A549 (cell line): ENCODE data around the gene PRSS12. TPM values are rescaled to one million over a fixed set of nuclear protein-coding genes. Genes with fewer than 3 reads are reported as not detected.

Experiments used
- ATAC-seq, 2 experiments: fragments of 200-7000 bp in 1 of 2; fragments of >200 bp in 1 of 2; cut with Nextera tagmentation in 1 of 2; cut with Tn5 transposase in 1 of 2; 3 replicates each; pipeline versions ENCODE4 v1.8.0 to v1.9.1; 2018 to 2020; ENCODE audit warnings: mild to moderate bottlenecking in 1 of 2, moderate library complexity in 1 of 2
- CTCF ChIA-PET: fragments of 300-600 bp; sonication (Branson Sonifier 250); formaldehyde crosslinking; extraction: SDS; loops from one replicate; lab custom pipeline; 2021; ENCODE audit warnings: antibody characterized with exemption, inconsistent platforms; lab: Yijun Ruan, JAX
- POLR2A ChIA-PET: fragments of 350-600 bp; formaldehyde crosslinking; extraction: SDS; loops from one replicate; lab custom pipeline; 2021; ENCODE audit warnings: antibody characterized with exemption, inconsistent platforms; lab: Yijun Ruan, JAX
- DNase-seq, 2 experiments: peaks; one replicate each; pipeline versions ENCODE4 v3.0.0 to v3.0.0-alpha.2; 2011 to 2016; ENCODE audit warnings: low read depth in 1 of 2, low spot score in 1 of 2
- FAIRE-seq: peaks from 2 replicates; lab custom pipeline; 2011; peaks lifted over from hg19 to GRCh38; lab: Jason Lieb, UNC
- H3K27ac ChIP-seq, 2 experiments: fragments of >200 bp; sonication (Bioruptor Twin); formaldehyde crosslinking; 3 replicates each; pipeline ENCODE4 v1.5.1; 2016 to 2017
- H3K4me1 ChIP-seq: fragments of >200 bp; sonication (Bioruptor Twin); formaldehyde crosslinking; 3 replicates; pipeline ENCODE4 v1.6.1; 2016
- H3K4me2 ChIP-seq: fragments of >200 bp; sonication (Bioruptor Twin); formaldehyde crosslinking; 3 replicates; pipeline ENCODE4 v1.6.1; 2016
- H3K4me3 ChIP-seq: fragments of >200 bp; sonication (Bioruptor Twin); formaldehyde crosslinking; 3 replicates; pipeline ENCODE4 v1.5.1; 2016
- H3K9me3 ChIP-seq: fragments of >200 bp; sonication (Bioruptor Twin); formaldehyde crosslinking; 3 replicates; pipeline ENCODE4 v1.6.1; 2016
- BHLHE40 ChIP-seq: IDR thresholded peaks from 2 replicates; pipeline ENCODE4 v1.6.1; 2012; ENCODE audit warnings: low read depth, low read length, inconsistent platforms
- CBX2 ChIP-seq: fragments of 200-600 bp; sonication (generic); IDR thresholded peaks from 2 replicates; pipeline ENCODE4 v1.6.1; 2016; ENCODE audit warnings: low read depth, mild to moderate bottlenecking, borderline replicate concordance
- CBX8 ChIP-seq: fragments of 200-600 bp; sonication (generic); IDR thresholded peaks from 2 replicates; pipeline ENCODE4 v1.6.1; 2016
- CHD2 ChIP-seq: fragments of 150-350 bp; IDR thresholded peaks from 2 replicates; pipeline ENCODE4 v1.6.1; 2014; ENCODE audit warnings: low read length; ENCODE audit not compliant: partially characterized antibody
- CHD4 ChIP-seq: fragments of 200-600 bp; sonication (generic); IDR thresholded peaks from 2 replicates; pipeline ENCODE4 v1.6.1; 2016; ENCODE audit warnings: antibody characterized with exemption, mild to moderate bottlenecking, borderline replicate concordance
- ESRRA ChIP-seq: fragments of 150-350 bp; IDR thresholded peaks from 2 replicates; pipeline ENCODE4 v1.6.1; 2014; ENCODE audit warnings: mild to moderate bottlenecking, low read length, borderline replicate concordance
- FOSB ChIP-seq: fragments of 250-450 bp; sonication (Bioruptor Pico); IDR thresholded peaks from 2 replicates; pipeline ENCODE4 v1.5.0; 2020; ENCODE audit warnings: mild to moderate bottlenecking, moderate library complexity
- GATA3 ChIP-seq: IDR thresholded peaks from 2 replicates; pipeline ENCODE4 v1.6.1; 2012; ENCODE audit warnings: borderline replicate concordance
- HDAC2 ChIP-seq: fragments of 200-600 bp; sonication (generic); IDR thresholded peaks from 2 replicates; pipeline ENCODE4 v1.6.1; 2016
- HEYL ChIP-seq: fragments of 250-450 bp; sonication (Bioruptor Pico); IDR thresholded peaks from 2 replicates; pipeline ENCODE4 v1.8.0; 2021; ENCODE audit warnings: mild to moderate bottlenecking, moderate library complexity
- KDM1A ChIP-seq: fragments of 200-600 bp; sonication (generic); IDR thresholded peaks from 2 replicates; pipeline ENCODE4 v1.6.1; 2016; ENCODE audit warnings: low read depth, mild to moderate bottlenecking
- KDM5A ChIP-seq: fragments of 200-600 bp; sonication (generic); IDR thresholded peaks from 2 replicates; pipeline ENCODE4 v1.6.1; 2016; ENCODE audit warnings: antibody characterized with exemption, mild to moderate bottlenecking
- MAZ ChIP-seq: fragments of 150-350 bp; IDR thresholded peaks from 2 replicates; pipeline ENCODE4 v1.6.1; 2014; ENCODE audit warnings: antibody characterized with exemption, low read depth, low read length, borderline replicate concordance
- NFE2L2 ChIP-seq: fragments of 150-350 bp; conservative IDR thresholded peaks from 2 replicates; pipeline ENCODE4 v1.6.1; 2014; ENCODE audit warnings: low read length
- POLR2A ChIP-seq: IDR thresholded peaks from 2 replicates; pipeline ENCODE4 v1.6.1; 2012; ENCODE audit warnings: mild to moderate bottlenecking, low read length
- RFX5 ChIP-seq: fragments of 450-650 bp; IDR thresholded peaks from 2 replicates; pipeline ENCODE4 v1.7.1; 2014; ENCODE audit warnings: antibody characterized with exemption, mild to moderate bottlenecking, moderate library complexity
- SREBF2 ChIP-seq: fragments of 450-650 bp; IDR thresholded peaks from 2 replicates; pipeline ENCODE4 v1.6.1; 2014; ENCODE audit warnings: mild to moderate bottlenecking, moderate library complexity
- ZFP36 ChIP-seq: fragments of 450-650 bp; IDR thresholded peaks from 2 replicates; pipeline ENCODE4 v1.6.1; 2014; ENCODE audit warnings: borderline replicate concordance; ENCODE audit not compliant: partially characterized antibody
- ZNF302 ChIP-seq: fragments of 250-450 bp; sonication (Bioruptor Pico); IDR thresholded peaks from 2 replicates; pipeline ENCODE4 v1.9.0; 2021; ENCODE audit warnings: inconsistent platforms, mild to moderate bottlenecking, moderate library complexity
- WGBS: methylation state at CpG from one replicate; pipeline ENCODE4 v1.1.6; 2017; ENCODE audit errors: missing lambda C conversion rate; 5-methylcytosine and 5-hydroxymethylcytosine counted together
- polyA plus RNA-seq, 4 experiments: library from polyadenylated mRNA; depleted of rRNA in 3 of 4; stranded (reverse); fragments of >200 nt; fragmentation: RNase III in 1 of 4; extraction: RNeasy Plus Mini Kit Qiagen cat#74134 plus additional on column Dnase treatment in 1 of 4; gene quantifications; 2 replicates in 3 of 4; 3 replicates in 1 of 4; pipeline ENCODE4 v1.2.3, GENCODE V29; 2011 to 2017
- TF ChIP-seq, protein P1 (sequence below): fragments of >200 bp; sonication (Bioruptor Twin); formaldehyde crosslinking; IDR thresholded peaks from 3 replicates; pipeline ENCODE4 v1.6.1; 2016
- TF ChIP-seq, protein P2 (sequence below): IDR thresholded peaks from 2 replicates; pipeline ENCODE4 v1.6.1; 2012
- TF ChIP-seq, protein P3 (sequence below): fragments of 200-600 bp; sonication (generic); IDR thresholded peaks from 2 replicates; pipeline ENCODE4 v1.6.1; 2016; ENCODE audit warnings: antibody characterized with exemption, mild to moderate bottlenecking, moderate library complexity
- TF ChIP-seq, protein P4 (sequence below): fragments of >200 bp; sonication (Bioruptor Twin); formaldehyde crosslinking; IDR thresholded peaks from 3 replicates; pipeline ENCODE4 v1.5.1; 2016
- TF ChIP-seq, protein P5 (sequence below): fragments of 150-350 bp; IDR thresholded peaks from 2 replicates; pipeline ENCODE4 v1.6.1; 2014; ENCODE audit warnings: low read depth, mild to moderate bottlenecking, low read length

PRSS12 gene
- polyA plus RNA-seq, 2 of the 4 experiments (the other 2 are of a cell fraction), result 0.34 to 0.36 TPM

DNA sequence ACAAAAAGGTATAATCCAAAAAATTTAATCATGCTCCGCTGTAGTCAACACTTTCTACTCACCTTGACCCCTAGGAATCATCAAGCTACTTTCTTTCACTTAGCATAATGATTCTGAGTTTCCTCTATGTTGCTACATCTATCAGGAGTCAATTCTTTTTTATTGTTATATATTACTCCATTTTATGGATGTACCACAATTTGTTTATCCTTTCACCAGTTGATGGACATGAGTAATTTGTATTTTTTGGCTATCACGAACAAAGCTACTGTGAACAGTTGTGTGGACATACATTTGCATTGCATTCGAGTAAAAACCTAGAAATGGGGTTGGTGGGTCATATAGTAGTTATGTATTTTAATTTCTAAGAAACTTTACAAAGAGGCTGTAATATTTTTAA is 102.9 kb downstream of the PRSS12 start:
- ChIA-PET POLR2A (no interaction called here), CTCF (no interaction called here)
- no peak overlapping the region for H3K4me3 ChIP-seq
- H3K27ac ChIP-seq, result no peak overlapping the region
- H3K9me3 ChIP-seq, result no peaks in the 10 kb centered on the region
- FAIRE-seq, result no peak
- no peak for DNase-seq
- TF ChIP-seq KDM1A, result no peak
- TF ChIP-seq RFX5, result no peak
- TF ChIP-seq SREBF2, result no peak
- TF ChIP-seq HDAC2, result no peak
- no peak for TF ChIP-seq MAZ
- TF ChIP-seq, protein P1, sequence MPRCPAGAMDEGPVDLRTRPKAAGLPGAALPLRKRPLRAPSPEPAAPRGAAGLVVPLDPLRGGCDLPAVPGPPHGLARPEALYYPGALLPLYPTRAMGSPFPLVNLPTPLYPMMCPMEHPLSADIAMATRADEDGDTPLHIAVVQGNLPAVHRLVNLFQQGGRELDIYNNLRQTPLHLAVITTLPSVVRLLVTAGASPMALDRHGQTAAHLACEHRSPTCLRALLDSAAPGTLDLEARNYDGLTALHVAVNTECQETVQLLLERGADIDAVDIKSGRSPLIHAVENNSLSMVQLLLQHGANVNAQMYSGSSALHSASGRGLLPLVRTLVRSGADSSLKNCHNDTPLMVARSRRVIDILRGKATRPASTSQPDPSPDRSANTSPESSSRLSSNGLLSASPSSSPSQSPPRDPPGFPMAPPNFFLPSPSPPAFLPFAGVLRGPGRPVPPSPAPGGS, result no peak
- no peak for TF ChIP-seq BHLHE40
- TF ChIP-seq, protein P2, sequence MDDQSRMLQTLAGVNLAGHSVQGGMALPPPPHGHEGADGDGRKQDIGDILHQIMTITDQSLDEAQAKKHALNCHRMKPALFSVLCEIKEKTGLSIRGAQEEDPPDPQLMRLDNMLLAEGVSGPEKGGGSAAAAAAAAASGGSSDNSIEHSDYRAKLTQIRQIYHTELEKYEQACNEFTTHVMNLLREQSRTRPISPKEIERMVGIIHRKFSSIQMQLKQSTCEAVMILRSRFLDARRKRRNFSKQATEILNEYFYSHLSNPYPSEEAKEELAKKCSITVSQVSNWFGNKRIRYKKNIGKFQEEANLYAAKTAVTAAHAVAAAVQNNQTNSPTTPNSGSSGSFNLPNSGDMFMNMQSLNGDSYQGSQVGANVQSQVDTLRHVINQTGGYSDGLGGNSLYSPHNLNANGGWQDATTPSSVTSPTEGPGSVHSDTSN, result no peak
- no peak for TF ChIP-seq CBX8
- ATAC-seq, result no peak
- 22% methylated on average over 3 of the region's 3 CpGs for WGBS
- no peaks in the 10 kb centered on the region for H3K4me1 ChIP-seq
- no peak overlapping the region for H3K4me2 ChIP-seq

DNA sequence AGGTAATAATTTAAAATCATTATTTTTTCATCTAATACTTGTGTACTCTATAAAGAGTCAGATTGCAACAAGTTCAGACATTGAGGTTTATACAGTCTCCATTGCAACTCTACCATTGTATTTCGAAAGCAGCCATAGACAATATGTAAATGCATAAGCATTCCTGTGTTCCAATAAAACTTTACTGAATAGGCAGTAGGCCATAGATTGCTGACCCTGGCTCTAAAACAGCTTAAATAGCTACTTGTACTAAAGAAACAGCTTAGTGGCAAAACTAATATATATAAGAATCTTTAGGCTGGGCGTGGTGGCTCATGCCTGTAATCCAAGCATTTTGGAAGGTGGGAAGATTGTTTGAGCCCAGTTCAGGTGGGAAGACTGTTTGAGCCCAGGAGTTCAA is 115.3 kb downstream of the PRSS12 start:
- Histone ChIP-seq H3K27ac (no peak overlapping the region), H3K9me3 (no peaks in the 10 kb centered on the region), H3K4me3 (no peak overlapping the region), H3K4me2 (no peak overlapping the region), H3K4me1 (no peaks in the 10 kb centered on the region)
- DNase-seq, result no peak
- FAIRE-seq, result no peak
- ChIA-PET CTCF (interaction anchor here (1.2 kb wide), 1 partner anchor 13 kb away, joined by 6 read pairs; no protein-coding TSS in a partner anchor), POLR2A (no interaction called here)
- 16% methylated on average over 2 of the region's 2 CpGs for WGBS
- no peak for ATAC-seq
- TF ChIP-seq, protein P3, sequence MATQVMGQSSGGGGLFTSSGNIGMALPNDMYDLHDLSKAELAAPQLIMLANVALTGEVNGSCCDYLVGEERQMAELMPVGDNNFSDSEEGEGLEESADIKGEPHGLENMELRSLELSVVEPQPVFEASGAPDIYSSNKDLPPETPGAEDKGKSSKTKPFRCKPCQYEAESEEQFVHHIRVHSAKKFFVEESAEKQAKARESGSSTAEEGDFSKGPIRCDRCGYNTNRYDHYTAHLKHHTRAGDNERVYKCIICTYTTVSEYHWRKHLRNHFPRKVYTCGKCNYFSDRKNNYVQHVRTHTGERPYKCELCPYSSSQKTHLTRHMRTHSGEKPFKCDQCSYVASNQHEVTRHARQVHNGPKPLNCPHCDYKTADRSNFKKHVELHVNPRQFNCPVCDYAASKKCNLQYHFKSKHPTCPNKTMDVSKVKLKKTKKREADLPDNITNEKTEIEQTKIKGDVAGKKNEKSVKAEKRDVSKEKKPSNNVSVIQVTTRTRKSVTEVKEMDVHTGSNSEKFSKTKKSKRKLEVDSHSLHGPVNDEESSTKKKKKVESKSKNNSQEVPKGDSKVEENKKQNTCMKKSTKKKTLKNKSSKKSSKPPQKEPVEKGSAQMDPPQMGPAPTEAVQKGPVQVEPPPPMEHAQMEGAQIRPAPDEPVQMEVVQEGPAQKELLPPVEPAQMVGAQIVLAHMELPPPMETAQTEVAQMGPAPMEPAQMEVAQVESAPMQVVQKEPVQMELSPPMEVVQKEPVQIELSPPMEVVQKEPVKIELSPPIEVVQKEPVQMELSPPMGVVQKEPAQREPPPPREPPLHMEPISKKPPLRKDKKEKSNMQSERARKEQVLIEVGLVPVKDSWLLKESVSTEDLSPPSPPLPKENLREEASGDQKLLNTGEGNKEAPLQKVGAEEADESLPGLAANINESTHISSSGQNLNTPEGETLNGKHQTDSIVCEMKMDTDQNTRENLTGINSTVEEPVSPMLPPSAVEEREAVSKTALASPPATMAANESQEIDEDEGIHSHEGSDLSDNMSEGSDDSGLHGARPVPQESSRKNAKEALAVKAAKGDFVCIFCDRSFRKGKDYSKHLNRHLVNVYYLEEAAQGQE, result no peak
- TF ChIP-seq POLR2A, result no peak
- no peak for TF ChIP-seq CBX2
- TF ChIP-seq KDM5A, result no peak
- TF ChIP-seq NFE2L2, result no peak
- TF ChIP-seq, protein P4, sequence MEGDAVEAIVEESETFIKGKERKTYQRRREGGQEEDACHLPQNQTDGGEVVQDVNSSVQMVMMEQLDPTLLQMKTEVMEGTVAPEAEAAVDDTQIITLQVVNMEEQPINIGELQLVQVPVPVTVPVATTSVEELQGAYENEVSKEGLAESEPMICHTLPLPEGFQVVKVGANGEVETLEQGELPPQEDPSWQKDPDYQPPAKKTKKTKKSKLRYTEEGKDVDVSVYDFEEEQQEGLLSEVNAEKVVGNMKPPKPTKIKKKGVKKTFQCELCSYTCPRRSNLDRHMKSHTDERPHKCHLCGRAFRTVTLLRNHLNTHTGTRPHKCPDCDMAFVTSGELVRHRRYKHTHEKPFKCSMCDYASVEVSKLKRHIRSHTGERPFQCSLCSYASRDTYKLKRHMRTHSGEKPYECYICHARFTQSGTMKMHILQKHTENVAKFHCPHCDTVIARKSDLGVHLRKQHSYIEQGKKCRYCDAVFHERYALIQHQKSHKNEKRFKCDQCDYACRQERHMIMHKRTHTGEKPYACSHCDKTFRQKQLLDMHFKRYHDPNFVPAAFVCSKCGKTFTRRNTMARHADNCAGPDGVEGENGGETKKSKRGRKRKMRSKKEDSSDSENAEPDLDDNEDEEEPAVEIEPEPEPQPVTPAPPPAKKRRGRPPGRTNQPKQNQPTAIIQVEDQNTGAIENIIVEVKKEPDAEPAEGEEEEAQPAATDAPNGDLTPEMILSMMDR, result no peak
- no peak for TF ChIP-seq ZFP36
- TF ChIP-seq FOSB, result no peak
- TF ChIP-seq CBX8, result no peak
- no peak for TF ChIP-seq HDAC2
- TF ChIP-seq RFX5, result no peak

DNA sequence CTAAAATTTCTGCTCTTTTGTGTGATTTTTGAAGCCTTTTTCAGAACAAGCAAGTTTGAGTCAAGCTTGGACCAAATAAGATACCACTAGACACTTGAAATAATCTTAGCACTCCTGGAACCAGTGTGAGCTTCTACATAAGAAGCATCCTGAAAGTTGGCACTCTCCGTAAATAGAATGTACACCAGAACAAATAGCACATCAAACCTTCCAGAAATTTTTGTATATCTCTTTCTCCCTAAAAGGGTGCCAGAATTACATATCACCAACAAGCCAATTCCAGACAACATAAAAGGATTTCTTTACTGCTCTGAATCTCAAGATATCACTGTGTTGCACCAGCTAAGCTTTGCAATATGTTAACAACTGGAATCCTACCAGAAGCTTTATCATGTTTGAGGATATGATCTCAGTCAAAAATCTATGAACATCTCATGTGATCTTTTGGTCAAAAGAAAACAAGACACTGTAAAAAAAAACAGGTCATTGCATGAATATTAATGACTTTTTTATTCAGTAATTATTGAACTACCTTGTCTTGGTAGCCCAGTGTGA is 117.2 kb downstream of the PRSS12 start:
- Histone ChIP-seq H3K4me3 (no peak overlapping the region), H3K4me1 (no peaks in the 10 kb centered on the region), H3K9me3 (no peaks in the 10 kb centered on the region), H3K27ac (no peak overlapping the region), H3K4me2 (no peak overlapping the region)
- POLR2A ChIA-PET, result no interaction called here
- DNase-seq (no peak), FAIRE-seq (no peak), ATAC-seq (no peak)
- 64% methylated on average over 1 of the region's 1 CpG for WGBS
- CTCF ChIA-PET, result interaction anchor here (2.8 kb wide), 1 partner anchor 11 kb away, joined by 12 read pairs; no protein-coding TSS in a partner anchor
- TF ChIP-seq ZNF302 (CRISPR knock-in tag) (no peak), HEYL (no peak), CHD2 (no peak), CHD4 (no peak), GATA3 (no peak), ESRRA (no peak), KDM1A (no peak), ZFP36 (no peak)
- TF ChIP-seq, protein P5, sequence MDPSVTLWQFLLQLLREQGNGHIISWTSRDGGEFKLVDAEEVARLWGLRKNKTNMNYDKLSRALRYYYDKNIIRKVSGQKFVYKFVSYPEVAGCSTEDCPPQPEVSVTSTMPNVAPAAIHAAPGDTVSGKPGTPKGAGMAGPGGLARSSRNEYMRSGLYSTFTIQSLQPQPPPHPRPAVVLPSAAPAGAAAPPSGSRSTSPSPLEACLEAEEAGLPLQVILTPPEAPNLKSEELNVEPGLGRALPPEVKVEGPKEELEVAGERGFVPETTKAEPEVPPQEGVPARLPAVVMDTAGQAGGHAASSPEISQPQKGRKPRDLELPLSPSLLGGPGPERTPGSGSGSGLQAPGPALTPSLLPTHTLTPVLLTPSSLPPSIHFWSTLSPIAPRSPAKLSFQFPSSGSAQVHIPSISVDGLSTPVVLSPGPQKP, result no peak
